Mesenchymal stem cell (in vitro differentiated cells and primary cell): ENCODE measurements around the gene TMEM50A.
A peak's percentile ranks its signal among the peaks of the same experiment; 100 is the strongest.

Experiments used
- DNase-seq: peaks from one replicate; pipeline ENCODE4 v3.0.0-alpha.2; 2013
- H2AFZ ChIP-seq: one replicate; pipeline ENCODE4 v1.6.1; 2013; ENCODE audit warnings: low read depth, mild to moderate bottlenecking, control low read depth, inconsistent platforms, low read length, moderate library complexity
- H2AK5ac ChIP-seq: 2 replicates; pipeline ENCODE4 v1.6.1; 2013; ENCODE audit warnings: low read length, moderate library complexity, mild to moderate bottlenecking, inconsistent platforms; ENCODE audit not compliant: severe bottlenecking
- H2BK120ac ChIP-seq: one replicate; pipeline ENCODE4 v1.6.1; 2013; ENCODE audit warnings: low read depth, mild to moderate bottlenecking, inconsistent platforms, low read length, moderate library complexity
- H2BK12ac ChIP-seq, 2 experiments: one replicate each; pipeline ENCODE4 v1.6.1; 2013; ENCODE audit warnings: inconsistent platforms in 2 of 2, low read length in 2 of 2, mild to moderate bottlenecking in 2 of 2, moderate library complexity in 2 of 2, control low read depth in 1 of 2
- H2BK15ac ChIP-seq: one replicate; pipeline ENCODE4 v1.6.1; 2013; ENCODE audit warnings: mild to moderate bottlenecking, low read depth, inconsistent platforms; ENCODE audit not compliant: poor library complexity, severe bottlenecking
- H2BK5ac ChIP-seq: 2 replicates; pipeline ENCODE4 v1.6.1; 2013; ENCODE audit warnings: low read depth, mild to moderate bottlenecking, low read length, control low read depth, inconsistent platforms; ENCODE audit not compliant: poor library complexity, severe bottlenecking
- H3K14ac ChIP-seq, 2 experiments: one replicate each; pipeline ENCODE4 v1.6.1; 2013; ENCODE audit warnings: inconsistent platforms in 2 of 2, low read length in 2 of 2, control low read depth in 1 of 2, mild to moderate bottlenecking in 1 of 2, moderate library complexity in 1 of 2
- H3K18ac ChIP-seq, 2 experiments: one replicate each; pipeline ENCODE4 v1.6.1; 2013; ENCODE audit warnings: inconsistent platforms in 2 of 2, low read length in 2 of 2, control low read depth in 1 of 2, low read depth in 1 of 2, mild to moderate bottlenecking in 1 of 2
- H3K23ac ChIP-seq, 2 experiments: one replicate each; pipeline ENCODE4 v1.6.1; 2013; ENCODE audit warnings: inconsistent platforms in 2 of 2, low read length in 2 of 2, mild to moderate bottlenecking in 2 of 2, moderate library complexity in 2 of 2, control low read depth in 1 of 2
- H3K27ac ChIP-seq: 2 replicates; pipeline ENCODE4 v1.5.1; 2013; ENCODE audit warnings: mild to moderate bottlenecking, moderate library complexity, low read length, control low read depth, inconsistent platforms; ENCODE audit not compliant: poor library complexity, severe bottlenecking
- H3K27me3 ChIP-seq, 2 experiments: 2 replicates each; pipeline versions ENCODE4 v1.6.1 to v1.7.0; 2013; ENCODE audit warnings: low read length in 2 of 2, mild to moderate bottlenecking in 2 of 2, moderate library complexity in 2 of 2, control low read depth in 1 of 2, inconsistent platforms in 1 of 2; ENCODE audit not compliant: control insufficient read depth in 1 of 2, insufficient read depth in 1 of 2
- H3K36me3 ChIP-seq, 2 experiments: 2 replicates each; pipeline versions ENCODE4 v1.6.1 to v1.7.0; 2013; ENCODE audit warnings: low read length in 2 of 2, control low read depth in 1 of 2, inconsistent platforms in 1 of 2, low read depth in 1 of 2, mild to moderate bottlenecking in 1 of 2; ENCODE audit not compliant: insufficient read depth in 2 of 2, control insufficient read depth in 1 of 2
- H3K4ac ChIP-seq, 2 experiments: one replicate each; pipeline ENCODE4 v1.6.1; 2013; ENCODE audit warnings: inconsistent platforms in 2 of 2, low read length in 2 of 2, mild to moderate bottlenecking in 2 of 2, moderate library complexity in 2 of 2, control low read depth in 1 of 2, low read depth in 1 of 2
- H3K4me1 ChIP-seq: 2 replicates; pipeline ENCODE4 v1.6.1; 2013; ENCODE audit warnings: low read depth, low read length, control low read depth; ENCODE audit not compliant: control insufficient read depth, insufficient read depth
- H3K4me2 ChIP-seq: 2 replicates; pipeline ENCODE4 v1.6.1; 2013; ENCODE audit warnings: low read length, mild to moderate bottlenecking, inconsistent platforms; ENCODE audit not compliant: poor library complexity, severe bottlenecking
- H3K4me3 ChIP-seq, 2 experiments: 2 replicates each; pipeline versions ENCODE4 v1.5.1 to v1.7.0; 2013; ENCODE audit warnings: low read length in 2 of 2, mild to moderate bottlenecking in 2 of 2, control low read depth in 1 of 2, low read depth in 1 of 2; ENCODE audit not compliant: insufficient read depth in 1 of 2
- H3K79me1 ChIP-seq: replicated peaks from 2 replicates; pipeline ENCODE4 v1.6.1; 2013; ENCODE audit warnings: mild to moderate bottlenecking, control low read depth, low read length, inconsistent platforms; ENCODE audit not compliant: poor library complexity, severe bottlenecking
- H3K9ac ChIP-seq: 2 replicates; pipeline ENCODE4 v1.7.0; 2013; ENCODE audit warnings: mild to moderate bottlenecking, low read length, moderate library complexity
- H3K9me3 ChIP-seq: 2 replicates; pipeline ENCODE4 v1.7.0; 2013; ENCODE audit warnings: mild to moderate bottlenecking, low read length; ENCODE audit not compliant: control insufficient read depth
- H4K8ac ChIP-seq: one replicate; pipeline ENCODE4 v1.6.1; 2013; ENCODE audit warnings: inconsistent platforms, mild to moderate bottlenecking, low read length, moderate library complexity
- H4K91ac ChIP-seq: one replicate; pipeline ENCODE4 v1.6.1; 2013; ENCODE audit warnings: mild to moderate bottlenecking, low read length, inconsistent platforms
- WGBS: methylation state at CpG from one replicate; pipeline ENCODE4 v1.1.7; 2013; ENCODE audit warnings: mixed read lengths; 5-methylcytosine and 5-hydroxymethylcytosine counted together

Gene TMEM50A

GRCh38 chr1:25342846-25343245, 4.7 kb downstream of the TMEM50A start:
- Histone ChIP-seq H3K14ac (no peak overlapping the region), H3K4me1 (peaks cover 7% of the 10 kb centered on the region), H3K27me3 (no peaks in the 10 kb centered on the region), H3K23ac (no peak overlapping the region), H2AFZ (no peak overlapping the region), H2AK5ac (no peak overlapping the region), H3K4ac (no peak overlapping the region), H2BK12ac (no peak overlapping the region), H3K4me2 (no peak overlapping the region), H4K91ac (no peak overlapping the region), H3K18ac (no peak overlapping the region), H2BK5ac (no peak overlapping the region), H3K4me3 (no peak overlapping the region), H3K9me3 (no peaks in the 10 kb centered on the region), H3K9ac (peak overlapping the region; percentile 65), H2BK120ac (no peak overlapping the region), H3K36me3 (peaks cover 16 to 42% of the 10 kb centered on the region in 2 experiments), H3K79me1 (peaks cover 11% of the 10 kb centered on the region), H4K8ac (no peak overlapping the region), H3K27ac (no peak overlapping the region), H2BK15ac (no peak overlapping the region)
- WGBS, result no CpG with 5 or more reads among the region's 1 CpG
- no peak for DNase-seq

DNA sequence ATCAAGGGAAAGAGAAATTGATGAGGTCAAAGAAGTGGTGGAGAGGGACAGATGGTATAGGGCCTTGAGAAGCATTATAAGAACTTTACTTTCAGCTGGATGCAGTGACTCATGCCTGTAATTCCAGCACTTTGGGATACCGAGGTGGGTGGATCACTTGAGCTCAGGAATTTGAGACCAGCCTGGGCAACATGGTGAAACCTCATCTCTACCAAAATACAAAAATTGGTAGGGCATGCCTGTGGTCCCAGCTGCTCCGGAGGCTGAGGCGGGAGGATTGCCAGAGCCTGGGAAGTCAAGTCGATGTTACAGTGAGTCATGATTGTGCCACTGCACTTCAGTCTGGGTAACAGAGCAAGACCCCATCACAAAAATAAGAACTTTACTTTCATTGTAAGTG, 5.7 kb downstream of the TMEM50A start:
- no peaks in the 10 kb centered on the region for H3K9me3 ChIP-seq
- H3K23ac ChIP-seq, result no peak overlapping the region
- H3K4me1 ChIP-seq, result peaks cover 9% of the 10 kb centered on the region
- peak overlapping the region; percentile 47 for H3K4me2 ChIP-seq
- no peak overlapping the region for H2BK12ac ChIP-seq
- H4K91ac ChIP-seq, result no peak overlapping the region
- H2AFZ ChIP-seq, result no peak overlapping the region
- H3K14ac ChIP-seq, result no peak overlapping the region
- H3K27me3 ChIP-seq, result no peaks in the 10 kb centered on the region
- peak overlapping the region; percentile 65 for H3K9ac ChIP-seq
- no peak overlapping the region for H2BK5ac ChIP-seq
- H3K36me3 ChIP-seq, result peaks cover 18 to 52% of the 10 kb centered on the region in 2 experiments
- no peak overlapping the region for H3K4ac ChIP-seq
- peak overlapping the region in 1 of 2 experiments; percentile 42 for H3K4me3 ChIP-seq
- 62% methylated on average over 3 of the region's 4 CpGs for WGBS
- no peak overlapping the region for H3K18ac ChIP-seq
- peak; percentile 48 for DNase-seq
- no peak overlapping the region for H2BK120ac ChIP-seq
- H3K27ac ChIP-seq, result peak overlapping the region; percentile 78
- H2AK5ac ChIP-seq, result no peak overlapping the region
- H2BK15ac ChIP-seq, result no peak overlapping the region
- no peak overlapping the region for H4K8ac ChIP-seq
- peaks cover 13% of the 10 kb centered on the region for H3K79me1 ChIP-seq

DNA sequence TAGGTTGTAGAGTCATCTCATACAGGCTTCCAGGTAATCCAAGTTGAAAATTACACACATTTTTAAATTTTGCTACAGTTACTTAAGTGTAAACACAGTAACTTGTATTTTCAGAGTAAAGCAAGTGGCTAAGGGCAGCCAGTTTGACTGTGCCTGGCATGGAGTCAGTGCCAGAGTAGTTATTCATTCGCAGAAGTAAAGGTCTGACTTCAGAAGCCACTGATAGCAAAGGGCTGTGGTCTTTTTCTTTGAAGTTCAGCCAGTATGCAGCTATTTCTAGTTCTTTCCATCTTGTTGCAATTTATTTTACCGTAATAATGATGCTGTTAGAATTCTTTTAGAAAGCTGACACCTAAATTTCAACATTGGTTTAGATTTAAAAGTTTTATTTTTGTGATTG, 9.4 kb downstream of the TMEM50A start:
- Histone ChIP-seq H3K4me3 (no peak overlapping the region), H3K36me3 (peaks cover 29 to 71% of the 10 kb centered on the region in 2 experiments), H3K9me3 (no peaks in the 10 kb centered on the region), H2BK5ac (no peak overlapping the region), H2AK5ac (no peak overlapping the region), H3K18ac (no peak overlapping the region), H2BK15ac (no peak overlapping the region), H3K27ac (no peak overlapping the region), H4K91ac (no peak overlapping the region), H3K4me2 (no peak overlapping the region), H2AFZ (no peak overlapping the region), H4K8ac (no peak overlapping the region), H3K4me1 (peaks cover 6% of the 10 kb centered on the region), H2BK120ac (no peak overlapping the region), H3K14ac (no peak overlapping the region), H3K4ac (no peak overlapping the region), H3K27me3 (no peaks in the 10 kb centered on the region), H3K23ac (no peak overlapping the region), H2BK12ac (no peak overlapping the region), H3K79me1 (peaks cover 26% of the 10 kb centered on the region), H3K9ac (no peak overlapping the region)
- no peak for DNase-seq
- WGBS, result 100% methylated on average over 1 of the region's 2 CpGs

GRCh38 chr1:25349606-25350005, 11.5 kb downstream of the TMEM50A start:
- H3K4ac ChIP-seq, result no peak overlapping the region
- H3K4me1 ChIP-seq, result peaks cover 1% of the 10 kb centered on the region
- no peak overlapping the region for H3K18ac ChIP-seq
- no peak overlapping the region for H2BK15ac ChIP-seq
- H2BK120ac ChIP-seq, result no peak overlapping the region
- H3K79me1 ChIP-seq, result peaks cover 31% of the 10 kb centered on the region
- H3K23ac ChIP-seq, result no peak overlapping the region
- no peak overlapping the region for H3K27ac ChIP-seq
- peaks cover 38 to 79% of the 10 kb centered on the region in 2 experiments for H3K36me3 ChIP-seq
- H4K91ac ChIP-seq, result no peak overlapping the region
- H3K9ac ChIP-seq, result no peak overlapping the region
- H3K14ac ChIP-seq, result no peak overlapping the region
- no peak overlapping the region for H2AK5ac ChIP-seq
- no peak overlapping the region for H4K8ac ChIP-seq
- H2BK12ac ChIP-seq, result no peak overlapping the region
- H2BK5ac ChIP-seq, result no peak overlapping the region
- WGBS, result 92% methylated on average over 1 of the region's 3 CpGs
- H3K4me3 ChIP-seq, result no peak overlapping the region
- DNase-seq, result no peak
- no peak overlapping the region for H2AFZ ChIP-seq
- H3K9me3 ChIP-seq, result no peaks in the 10 kb centered on the region
- H3K4me2 ChIP-seq, result no peak overlapping the region
- H3K27me3 ChIP-seq, result no peaks in the 10 kb centered on the region
